Naive thymus-derived CD4-positive, alpha-beta T cell (primary cell): ENCODE data around the gene GMDS. TPM values are rescaled to one million over a fixed set of nuclear protein-coding genes. Genes with fewer than 3 reads are reported as not detected.

Experiments used
- ATAC-seq: fragments of 150-1000 bp; cut with Tn5 transposase; 2 replicates; pipeline ENCODE4 v1.10.0; 2021; ENCODE audit warnings: mild to moderate bottlenecking, moderate library complexity
- CTCF ChIA-PET: fragments of 350-600 bp; sonication (Branson Sonifier 250); formaldehyde crosslinking; loops from one replicate; lab custom pipeline; 2021; ENCODE audit warnings: antibody characterized with exemption; lab: Charles Lee
- POLR2A ChIA-PET: fragments of 350-600 bp; sonication (Branson Sonifier 250); formaldehyde crosslinking; loops from one replicate; lab custom pipeline; 2021; ENCODE audit warnings: antibody characterized with exemption, inconsistent platforms; lab: Charles Lee
- DNase-seq, 9 donors: peaks; one replicate each; pipeline versions ENCODE4 v3.0.0 to v3.0.0-alpha.2; 2020 to 2022; ENCODE audit warnings: mixed read lengths in 1 of 9
- H3K27ac ChIP-seq: one replicate; pipeline ENCODE4 v1.7.0; 2013; ENCODE audit warnings: mild to moderate bottlenecking, low read depth, low read length, moderate library complexity
- H3K27me3 ChIP-seq, 2 donors: one replicate each; pipeline ENCODE4 v1.7.0; 2013; ENCODE audit warnings: low read length in 2 of 2, mild to moderate bottlenecking in 2 of 2, moderate library complexity in 2 of 2; ENCODE audit not compliant: control insufficient read depth in 2 of 2, insufficient read depth in 2 of 2
- H3K36me3 ChIP-seq, 3 experiments: 1 replicate in 2 of 3; 2 replicates in 1 of 3; pipeline ENCODE4 v1.7.0; 2013; ENCODE audit warnings: low read length in 3 of 3, mild to moderate bottlenecking in 3 of 3, moderate library complexity in 1 of 3; ENCODE audit not compliant: insufficient read depth in 3 of 3, control insufficient read depth in 2 of 3
- H3K4me1 ChIP-seq, 2 donors: one replicate each; pipeline ENCODE4 v1.7.0; 2013; ENCODE audit warnings: low read length in 2 of 2, mild to moderate bottlenecking in 2 of 2, moderate library complexity in 1 of 2; ENCODE audit not compliant: control insufficient read depth in 2 of 2, insufficient read depth in 2 of 2
- H3K4me3 ChIP-seq: 2 replicates; pipeline ENCODE4 v1.7.0; 2013; ENCODE audit warnings: mild to moderate bottlenecking, low read length
- H3K9me3 ChIP-seq, 3 experiments: 1 replicate in 2 of 3; 2 replicates in 1 of 3; pipeline ENCODE4 v1.7.0; 2013; ENCODE audit warnings: low read length in 3 of 3; ENCODE audit not compliant: control insufficient read depth in 2 of 3
- H3K27ac Mint-ChIP-seq, 9 donors: one replicate each; pipeline ENCODE4 v1.8.0; 2020 to 2022; ENCODE audit warnings: mixed read lengths in 9 of 9, mild to moderate bottlenecking in 8 of 9, moderate library complexity in 5 of 9, inconsistent platforms in 2 of 9
- H3K27me3 Mint-ChIP-seq, 5 donors: one replicate each; pipeline ENCODE4 v1.8.0; 2021 to 2022; ENCODE audit warnings: mixed read lengths in 5 of 5, mild to moderate bottlenecking in 1 of 5
- H3K36me3 Mint-ChIP-seq, 5 donors: one replicate each; pipeline ENCODE4 v1.8.0; 2020 to 2022; ENCODE audit warnings: mixed read lengths in 5 of 5, mild to moderate bottlenecking in 3 of 5, inconsistent platforms in 1 of 5
- H3K4me1 Mint-ChIP-seq, 7 donors: one replicate each; pipeline ENCODE4 v1.8.0; 2020 to 2022; ENCODE audit warnings: mixed read lengths in 7 of 7, mild to moderate bottlenecking in 3 of 7, inconsistent platforms in 1 of 7
- H3K4me3 Mint-ChIP-seq, 10 donors: one replicate each; pipeline ENCODE4 v1.8.0; 2020 to 2022; ENCODE audit warnings: mild to moderate bottlenecking in 10 of 10, mixed read lengths in 10 of 10, moderate library complexity in 6 of 10, inconsistent platforms in 2 of 10
- H3K9me3 Mint-ChIP-seq, 11 donors: one replicate each; pipeline ENCODE4 v1.8.0; 2020 to 2022; ENCODE audit warnings: mixed read lengths in 11 of 11, mild to moderate bottlenecking in 4 of 11, inconsistent platforms in 1 of 11, moderate library complexity in 1 of 11
- intact Hi-C, 2 donors: fragments of 100-400 bp; cut with micrococcal nuclease; formaldehyde crosslinking; loops; one replicate each; pipeline ENCODE4 v1.15.1; 2023
- polyA plus RNA-seq, 2 donors: library from polyadenylated mRNA; unstranded; fragments of 300-500 nt; fragmentation: Illumina TruSeq; gene quantifications; one replicate each; pipeline ENCODE4 v1.2.3, GENCODE V29; 2021
- total RNA-seq, 6 experiments: library from RNA in 5 of 6; stranded (reverse) in 5 of 6; gene quantifications; 1 replicate in 5 of 6; 2 replicates in 1 of 6; pipeline ENCODE4 v1.2.3 and lab custom pipeline; 2021 to 2026

GMDS gene
- total and polyA plus RNA-seq, 7 experiments from 2014 or later = 12.7 to 33.9 (median 18.3) TPM

DNA sequence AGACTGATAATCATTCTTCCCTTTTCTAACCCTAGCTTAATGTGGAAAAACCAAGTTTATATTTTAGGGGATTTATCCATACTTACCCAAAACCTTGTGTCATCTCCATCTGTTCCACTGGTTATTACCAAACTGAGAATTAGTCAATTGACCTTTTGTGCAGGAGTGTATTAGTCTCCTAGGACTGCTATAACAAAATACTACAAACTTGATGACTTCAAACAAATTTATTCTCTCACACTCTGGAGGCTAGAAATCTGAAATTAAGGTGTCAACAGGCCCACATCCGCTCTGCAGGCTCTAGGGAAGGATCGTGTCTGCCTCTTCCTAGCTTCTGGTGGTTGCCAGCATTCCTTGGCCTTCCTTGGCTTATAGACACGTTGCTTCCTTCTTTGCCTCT, 12.7 kb upstream of the GMDS start:
- Mint-ChIP-seq H3K36me3 (peaks cover 18 to 88% (median 66%) of the 10 kb centered on the region in 5 donors), H3K4me1 (peaks cover 0 to 14% (median 10%) of the 10 kb centered on the region in 7 donors), H3K27me3 (no peaks in the 10 kb centered on the region), H3K4me3 (no peak overlapping the region), H3K27ac (no peak overlapping the region), H3K9me3 (peaks cover 0 to 11% (median 4%) of the 10 kb centered on the region in 11 donors)
- ChIA-PET CTCF (no interaction called here), POLR2A (no interaction called here)
- no peak for ATAC-seq
- no peak overlapping the region for H3K27ac ChIP-seq
- H3K36me3 ChIP-seq = peaks cover 0 to 5% (median 0%) of the 10 kb centered on the region in 3 experiments
- H3K4me3 ChIP-seq = no peak overlapping the region
- intact Hi-C loops = no loop called here
- H3K9me3 ChIP-seq = no peaks in the 10 kb centered on the region
- DNase-seq = no peak
- H3K27me3 ChIP-seq = no peaks in the 10 kb centered on the region
- no peaks in the 10 kb centered on the region for H3K4me1 ChIP-seq

DNA sequence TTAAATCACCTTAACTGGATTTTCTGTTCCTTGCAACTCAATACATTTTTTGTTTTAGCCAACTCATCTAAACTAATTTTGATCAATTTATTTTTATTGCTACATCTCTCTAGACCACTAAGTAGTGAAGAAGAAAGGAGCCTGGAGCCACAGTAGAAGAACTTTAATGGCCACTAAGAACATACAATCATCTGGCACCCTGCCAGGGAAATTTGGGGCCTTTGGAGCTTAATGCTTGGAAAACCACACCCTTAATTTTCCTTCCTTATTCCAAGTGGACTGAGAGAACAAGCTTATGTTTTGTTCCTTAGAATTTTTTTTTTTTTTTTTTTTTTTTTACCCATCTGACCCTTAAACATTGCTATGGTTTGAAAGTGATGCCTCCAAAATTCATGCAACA, 12.0 kb upstream of the GMDS start:
- Histone ChIP-seq H3K4me3 (no peak overlapping the region), H3K27ac (no peak overlapping the region), H3K4me1 (no peaks in the 10 kb centered on the region), H3K27me3 (no peaks in the 10 kb centered on the region), H3K36me3 (peaks cover 0 to 5% (median 0%) of the 10 kb centered on the region in 3 experiments), H3K9me3 (no peaks in the 10 kb centered on the region)
- no peak overlapping the region for H3K4me3 Mint-ChIP-seq
- ATAC-seq (no peak), DNase-seq (no peak)
- H3K36me3 Mint-ChIP-seq = peaks cover 18 to 87% (median 65%) of the 10 kb centered on the region in 5 donors
- peaks cover 0 to 14% (median 10%) of the 10 kb centered on the region in 7 donors for H3K4me1 Mint-ChIP-seq
- no peak overlapping the region for H3K27ac Mint-ChIP-seq
- POLR2A ChIA-PET = no interaction called here
- H3K9me3 Mint-ChIP-seq = peaks cover 0 to 11% (median 4%) of the 10 kb centered on the region in 11 donors
- CTCF ChIA-PET = no interaction called here
- H3K27me3 Mint-ChIP-seq = no peaks in the 10 kb centered on the region
- intact Hi-C loops = no loop called here

DNA sequence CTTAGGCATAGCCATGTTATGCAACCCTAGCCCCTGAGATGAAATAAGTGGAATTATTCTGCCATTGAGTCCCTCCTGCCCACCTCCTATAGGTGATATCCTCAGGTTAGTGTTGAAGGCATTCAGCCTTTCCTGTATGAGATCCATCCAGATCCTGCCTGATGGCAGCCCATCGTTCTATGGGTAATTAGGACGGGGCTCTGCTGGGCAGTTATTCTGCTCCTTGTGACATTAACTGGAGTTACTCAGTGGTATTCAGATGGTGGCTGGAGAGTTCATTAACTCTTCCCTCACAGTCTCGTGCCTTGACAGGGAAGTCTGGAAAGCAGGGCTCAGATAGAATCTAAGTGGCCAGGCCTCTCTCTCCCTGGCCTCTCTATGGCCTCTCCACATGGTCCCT, 9.3 kb upstream of the GMDS start:
- ATAC-seq (no peak), DNase-seq (no peak)
- intact Hi-C loops = no loop called here
- no peak overlapping the region for H3K4me3 ChIP-seq
- POLR2A ChIA-PET = no interaction called here
- H3K4me1 Mint-ChIP-seq = peaks cover 0 to 10% (median 6%) of the 10 kb centered on the region in 7 donors
- no peak overlapping the region for H3K27ac Mint-ChIP-seq
- no peaks in the 10 kb centered on the region for H3K9me3 ChIP-seq
- no peak overlapping the region for H3K4me3 Mint-ChIP-seq
- no peak overlapping the region for H3K27ac ChIP-seq
- peaks cover 0 to 11% (median 4%) of the 10 kb centered on the region in 11 donors for H3K9me3 Mint-ChIP-seq
- no peaks in the 10 kb centered on the region for H3K27me3 Mint-ChIP-seq
- no peaks in the 10 kb centered on the region for H3K27me3 ChIP-seq
- peaks cover 18 to 84% (median 72%) of the 10 kb centered on the region in 5 donors for H3K36me3 Mint-ChIP-seq
- H3K36me3 ChIP-seq = peaks cover 0 to 5% (median 1%) of the 10 kb centered on the region in 3 experiments
- H3K4me1 ChIP-seq = no peaks in the 10 kb centered on the region
- CTCF ChIA-PET = no interaction called here

DNA sequence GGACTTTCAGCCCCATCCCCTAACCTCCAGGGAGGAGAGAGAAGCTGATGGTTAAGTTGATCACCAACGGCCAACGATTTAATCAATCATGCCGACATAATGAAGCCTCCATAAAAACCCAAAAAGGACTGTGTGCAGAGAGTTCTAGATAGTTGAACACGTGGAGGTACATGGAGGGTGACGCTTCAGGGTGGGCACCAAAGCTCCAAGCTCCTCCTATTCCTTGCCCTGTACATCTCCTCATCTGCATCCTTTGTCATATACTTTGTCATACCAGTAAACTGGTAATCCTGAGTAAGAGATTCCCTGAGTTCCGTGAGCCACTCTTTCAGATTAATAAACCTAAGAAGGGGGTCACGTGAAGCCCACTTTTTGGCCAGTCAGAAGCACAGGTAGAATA, 3.7 kb upstream of the GMDS start:
- H3K27ac Mint-ChIP-seq = no peak overlapping the region
- peaks cover 28 to 44% (median 35%) of the 10 kb centered on the region in 7 donors for H3K4me1 Mint-ChIP-seq
- no peak for DNase-seq
- ChIA-PET POLR2A (interaction anchor here (0.6 kb wide), 1 partner anchor 10 kb away, joined by 3 read pairs; no protein-coding TSS in a partner anchor), CTCF (no interaction called here)
- no peak for ATAC-seq
- Histone ChIP-seq H3K36me3 (peaks cover 0 to 14% (median under 1%) of the 10 kb centered on the region in 3 experiments), H3K4me1 (peaks cover 12 to 14% of the 10 kb centered on the region in 2 donors), H3K9me3 (no peaks in the 10 kb centered on the region), H3K4me3 (no peak overlapping the region), H3K27me3 (no peaks in the 10 kb centered on the region), H3K27ac (no peak overlapping the region)
- peaks cover 8 to 44% (median 31%) of the 10 kb centered on the region in 5 donors for H3K36me3 Mint-ChIP-seq
- H3K27me3 Mint-ChIP-seq = no peaks in the 10 kb centered on the region
- intact Hi-C loops = loop anchor here (5.0 to 10.0 kb wide), 8 partner anchors 293 to 1888 kb away; partner anchors contain the start of genes ECI2 (in 1 of the 2), EXOC2 (in 1 of the 2), FOXC1 (in 1 of the 2) and PSMG4 (in 1 of the 2)
- H3K9me3 Mint-ChIP-seq = no peaks in the 10 kb centered on the region
- H3K4me3 Mint-ChIP-seq = peak overlapping the region in 1 of 10 donors; percentile 16

DNA sequence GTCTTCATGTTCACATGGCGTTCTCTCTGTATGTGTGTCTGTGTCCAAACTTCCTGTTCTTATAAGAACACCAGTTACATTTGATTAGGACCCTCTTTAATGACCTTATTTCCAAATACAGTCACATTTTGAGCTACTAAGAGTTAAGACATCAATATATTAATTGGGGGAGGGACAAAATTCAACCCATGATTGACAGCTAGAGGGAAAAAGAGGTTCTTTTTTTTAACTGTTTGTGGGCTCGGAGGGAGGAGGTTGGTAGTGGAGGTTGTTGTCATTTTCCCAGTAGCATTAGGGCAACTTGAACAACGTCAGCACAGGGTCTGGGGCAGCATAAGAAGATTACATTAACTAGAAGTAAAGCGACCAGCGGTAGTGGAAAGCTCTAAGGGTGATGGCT, 2.3 kb upstream of the GMDS start:
- Mint-ChIP-seq H3K27ac (peak overlapping the region in 6 of 9 donors; percentile 1 to 63 (median 34)), H3K4me3 (peak overlapping the region in 7 of 10 donors; percentile 10 to 97 (median 64)), H3K4me1 (peaks cover 36 to 56% (median 46%) of the 10 kb centered on the region in 7 donors), H3K9me3 (peaks cover 0 to 2% (median 0%) of the 10 kb centered on the region in 11 donors), H3K27me3 (no peaks in the 10 kb centered on the region), H3K36me3 (peaks cover 5 to 30% (median 19%) of the 10 kb centered on the region in 5 donors)
- intact Hi-C loops = loop anchor here (5.0 to 10.0 kb wide), 8 partner anchors 295 to 1890 kb away; partner anchors contain the start of genes ECI2 (in 1 of the 2), EXOC2 (in 1 of the 2), FOXC1 (in 1 of the 2) and PSMG4 (in 1 of the 2)
- H3K9me3 ChIP-seq = no peaks in the 10 kb centered on the region
- peaks cover 15 to 18% of the 10 kb centered on the region in 2 donors for H3K4me1 ChIP-seq
- no peak overlapping the region for H3K27ac ChIP-seq
- H3K36me3 ChIP-seq = peaks cover 0 to 14% (median 0%) of the 10 kb centered on the region in 3 experiments
- DNase-seq (no peak), ATAC-seq (no peak)
- no peaks in the 10 kb centered on the region for H3K27me3 ChIP-seq
- POLR2A ChIA-PET = no interaction called here
- H3K4me3 ChIP-seq = no peak overlapping the region
- CTCF ChIA-PET = no interaction called here

DNA sequence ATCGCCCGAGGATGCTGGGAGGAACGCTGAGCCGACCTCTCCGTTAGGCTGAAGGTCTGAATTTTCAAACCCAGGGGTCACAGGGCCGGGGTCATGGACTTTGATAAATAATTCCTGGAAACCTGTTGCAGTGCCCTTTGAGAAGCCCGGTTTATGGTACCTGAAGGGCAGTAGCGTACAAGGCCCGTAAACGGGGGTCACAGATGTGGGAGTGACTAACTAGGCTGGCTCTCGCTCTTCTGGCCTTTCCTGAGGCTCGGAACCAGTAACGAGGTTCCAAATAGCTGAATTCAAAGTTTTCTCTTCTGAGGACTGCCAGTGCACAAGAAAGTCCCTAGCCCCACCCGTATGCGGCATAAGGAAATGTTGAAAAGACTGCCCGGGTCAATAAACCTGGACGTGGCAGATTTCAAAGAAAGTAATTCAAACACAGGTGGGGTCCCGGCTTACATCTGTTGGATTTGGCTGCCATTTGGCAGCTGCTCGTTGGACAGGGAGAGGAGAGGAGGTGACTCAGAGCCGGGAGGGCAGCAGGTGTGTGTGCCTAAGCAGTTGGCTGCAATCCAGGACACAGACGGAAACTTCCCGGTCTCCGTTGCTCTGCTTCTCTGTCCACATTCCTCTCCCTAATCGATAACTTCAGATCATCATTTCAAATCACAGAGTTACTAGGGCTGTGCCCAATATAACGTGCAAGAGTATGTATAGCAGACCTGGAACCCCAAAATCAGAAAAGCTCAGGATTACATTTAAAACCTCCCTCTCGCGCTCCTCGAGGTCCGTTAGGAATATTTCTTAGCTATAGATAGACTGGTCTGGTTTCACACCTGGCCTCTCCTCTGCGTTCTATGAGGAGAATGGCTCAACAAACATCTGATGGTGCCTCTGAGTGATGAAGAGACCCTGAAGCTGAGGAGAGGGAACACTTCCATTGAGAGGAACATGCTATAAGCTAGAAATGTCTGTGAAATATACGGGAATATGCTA, 765 bp upstream of the GMDS start:
- peaks cover 0 to 2% (median 0%) of the 10 kb centered on the region in 11 donors for H3K9me3 Mint-ChIP-seq
- peaks cover 5 to 20% (median 14%) of the 10 kb centered on the region in 5 donors for H3K36me3 Mint-ChIP-seq
- ChIA-PET CTCF (no interaction called here), POLR2A (interaction anchor here (0.6 to 0.7 kb wide), 3 partner anchors 169 to 626 kb away, joined by 3 read pairs; no protein-coding TSS in a partner anchor)
- DNase-seq (peak in 7 of 9 donors; percentile 3 to 56 (median 28)), ATAC-seq (no peak)
- H3K27me3 Mint-ChIP-seq = no peaks in the 10 kb centered on the region
- H3K4me1 ChIP-seq = peaks cover 15 to 18% of the 10 kb centered on the region in 2 donors
- no peaks in the 10 kb centered on the region for H3K9me3 ChIP-seq
- H3K27ac Mint-ChIP-seq = peak overlapping the region; percentile 84 to 98 (median 95)
- intact Hi-C loops = loop anchor here (1.0 to 10.0 kb wide), 14 partner anchors 23 to 1891 kb away; partner anchors contain the start of genes ECI2 (in 2 of the 2), WRNIP1 (in 2 of the 2), BPHL (in 1 of the 2) and EXOC2 (in 1 of the 2)
- no peaks in the 10 kb centered on the region for H3K27me3 ChIP-seq
- peaks cover 0 to 14% (median 0%) of the 10 kb centered on the region in 3 experiments for H3K36me3 ChIP-seq
- peak overlapping the region; percentile 86 to 97 (median 93) for H3K4me3 Mint-ChIP-seq
- peak overlapping the region; percentile 96 for H3K27ac ChIP-seq
- peak overlapping the region; percentile 90 for H3K4me3 ChIP-seq
- peaks cover 36 to 69% (median 58%) of the 10 kb centered on the region in 7 donors for H3K4me1 Mint-ChIP-seq
